Activated CD4-positive, alpha-beta T cell treated with anti-CD3 and anti-CD28 coated beads, Interleukin-2, amount 50 U/mL, for 16 hours (primary cell): ENCODE measurements around the gene NFATC2.
"Not testable (repeated sequence)": the region's sequence is repeated elsewhere in the genome, so short reads cannot be mapped to it uniquely, and the experiment has no call there.

Source experiments
- DNase-seq: peaks from one replicate; pipeline ENCODE4 v3.0.0-alpha.2; 2020

Gene NFATC2

DNA sequence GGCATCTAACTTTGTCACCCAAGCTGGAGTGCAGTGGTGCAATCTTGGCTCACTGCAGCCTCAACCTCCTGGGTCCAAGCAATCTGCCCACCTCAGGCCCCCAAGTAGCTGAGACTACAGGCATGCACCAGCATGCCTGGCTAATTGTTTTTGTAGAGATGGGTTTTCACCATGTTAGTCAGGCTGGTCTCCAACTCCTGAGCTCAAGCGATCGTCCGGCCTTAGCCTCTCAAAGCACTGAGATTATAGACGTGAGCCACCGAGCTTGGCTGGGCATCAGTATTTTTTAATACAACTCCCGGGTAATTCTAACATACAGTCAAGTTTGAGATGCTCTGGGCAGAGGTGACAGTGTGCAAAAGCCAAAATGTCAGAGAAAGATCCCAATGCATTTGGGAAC lies 73.5 kb downstream of the NFATC2 start:
- no peak for DNase-seq

- no peak for DNase-seq
Measured at GRCh38 chr20:51468636-51469035, 73.9 kb downstream of the NFATC2 start.

- DNase-seq: no peak
Measured at GRCh38 chr20:51467956-51468626, 74.4 kb downstream of the NFATC2 start.

DNA sequence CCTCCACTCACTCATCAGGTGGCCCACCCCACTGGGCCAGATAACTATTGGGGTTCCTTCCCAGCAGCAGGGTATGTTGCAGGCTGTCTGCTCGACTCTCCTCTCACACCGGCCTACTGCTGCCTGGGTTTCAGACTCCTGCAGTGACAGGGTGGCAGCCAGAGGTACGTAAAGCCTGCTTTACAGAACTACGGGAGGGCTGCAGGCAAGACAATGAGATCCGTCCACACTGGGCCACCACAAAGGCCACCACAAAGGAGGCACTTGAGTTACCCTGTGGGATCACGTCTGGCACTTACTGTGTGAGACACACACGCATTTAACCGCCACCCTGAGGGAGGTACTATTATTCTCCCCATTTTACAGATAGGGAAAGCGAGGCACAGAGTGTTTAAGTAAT lies 78.5 kb downstream of the NFATC2 start:
- no peak for DNase-seq

DNA sequence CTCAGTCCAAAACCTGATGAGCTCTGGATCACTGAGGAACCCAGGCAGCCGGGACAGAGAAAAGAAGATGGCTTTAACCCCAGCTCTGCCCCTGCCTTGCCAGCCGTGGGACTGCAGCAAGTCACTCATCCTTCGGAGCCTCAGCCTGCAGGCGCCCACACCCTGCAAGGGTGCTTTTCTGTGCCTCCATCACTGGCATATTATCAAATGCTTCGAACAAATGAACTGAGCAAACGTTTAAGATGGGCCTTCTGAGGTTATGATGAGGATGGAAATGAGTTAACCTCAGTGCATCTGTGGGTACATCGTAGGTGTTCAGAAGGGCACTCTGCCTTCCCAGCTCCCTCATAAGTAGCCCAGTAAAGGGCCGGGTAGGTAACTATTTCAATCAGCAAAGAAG lies 79.0 kb downstream of the NFATC2 start:
- DNase-seq: peak; percentile 28

- DNase-seq: no peak
Measured at GRCh38 chr20:51462566-51463276, 79.8 kb downstream of the NFATC2 start.

- DNase-seq: not testable (repeated sequence)
Measured at GRCh38 chr20:51461846-51462245, 80.7 kb downstream of the NFATC2 start.

GRCh38 chr20:51461306-51461705 lies 81.2 kb downstream of the NFATC2 start:
- DNase-seq: no peak

- DNase-seq: no peak
Measured at GRCh38 chr20:51460569-51461265, 81.8 kb downstream of the NFATC2 start.

- no peak for DNase-seq
Measured at GRCh38 chr20:51460163-51460562, 82.4 kb downstream of the NFATC2 start.

GRCh38 chr20:51458751-51459439 lies 83.6 kb downstream of the NFATC2 start:
- DNase-seq: no peak

DNA sequence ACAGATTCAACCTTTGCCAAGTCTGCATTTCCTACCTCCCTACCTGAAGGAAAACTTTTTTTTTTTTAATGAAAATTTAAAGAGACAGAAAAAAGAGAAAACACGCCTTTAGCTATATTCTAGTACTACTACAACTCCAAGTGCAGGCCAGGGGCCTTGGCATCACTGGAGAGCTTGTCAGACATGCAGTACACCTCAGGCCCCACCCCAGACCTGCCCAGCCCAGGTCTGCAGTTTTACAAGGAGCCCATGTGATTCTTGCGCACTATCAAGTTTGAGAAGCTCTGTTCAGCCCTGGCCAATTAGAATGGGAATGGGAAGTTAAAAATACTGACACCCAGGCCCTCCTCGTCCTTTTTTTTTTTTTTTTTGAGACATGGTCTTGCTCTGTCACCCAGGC lies 85.0 kb downstream of the NFATC2 start:
- DNase-seq: no peak

DNA sequence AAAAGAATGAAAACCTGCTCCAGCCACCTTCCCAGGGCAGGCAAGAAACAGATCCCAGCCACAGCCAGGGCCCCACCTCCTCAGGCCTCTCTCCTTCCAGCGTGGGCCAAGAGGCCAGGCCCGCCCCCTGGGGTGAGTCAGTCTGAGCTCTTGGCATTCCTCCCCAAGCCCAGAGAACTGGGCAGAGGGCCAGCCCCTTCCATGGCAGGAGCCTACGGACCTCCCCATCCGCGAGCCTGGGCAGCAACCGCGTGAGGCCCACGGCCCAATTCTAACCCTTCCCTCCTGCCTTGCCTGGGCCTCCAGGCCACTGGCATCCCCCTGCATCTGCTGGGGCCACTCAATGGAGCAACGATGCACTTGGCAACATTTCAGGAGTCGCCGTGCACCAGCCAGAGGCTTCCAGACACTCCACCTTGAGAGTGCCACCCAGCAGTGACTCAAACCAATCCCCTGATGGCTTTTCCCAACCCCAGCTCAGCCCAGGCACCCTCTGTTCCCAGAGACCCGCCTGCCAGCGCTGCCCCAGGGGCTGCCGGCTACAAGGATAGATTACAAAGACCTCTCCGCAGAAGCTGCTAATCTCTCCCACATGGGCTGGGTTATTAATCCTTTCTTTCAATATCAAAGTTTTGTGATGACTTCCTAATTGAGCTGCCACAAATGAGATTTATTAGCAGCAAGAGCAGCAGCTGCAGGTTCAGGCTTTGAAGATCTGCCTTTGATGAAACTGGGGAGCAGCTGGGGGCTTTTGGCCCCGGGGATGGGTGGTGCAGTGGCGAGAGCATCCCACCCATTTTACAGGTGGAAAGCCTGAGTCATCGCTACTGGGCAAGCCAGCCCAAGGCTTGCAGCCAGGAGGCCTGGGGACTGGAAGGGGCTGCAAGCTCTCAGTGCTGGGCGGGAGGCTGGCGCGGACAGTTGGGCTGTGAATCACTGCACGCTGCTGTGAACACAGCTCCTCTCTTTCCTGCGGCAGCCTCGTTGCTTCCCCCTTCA lies 85.7 kb downstream of the NFATC2 start:
- DNase-seq: no peak

GRCh38 chr20:51454250-51454865 lies 88.2 kb downstream of the NFATC2 start:
- DNase-seq: no peak

GRCh38 chr20:51452734-51453365 lies 89.7 kb downstream of the NFATC2 start:
- no peak for DNase-seq

DNA sequence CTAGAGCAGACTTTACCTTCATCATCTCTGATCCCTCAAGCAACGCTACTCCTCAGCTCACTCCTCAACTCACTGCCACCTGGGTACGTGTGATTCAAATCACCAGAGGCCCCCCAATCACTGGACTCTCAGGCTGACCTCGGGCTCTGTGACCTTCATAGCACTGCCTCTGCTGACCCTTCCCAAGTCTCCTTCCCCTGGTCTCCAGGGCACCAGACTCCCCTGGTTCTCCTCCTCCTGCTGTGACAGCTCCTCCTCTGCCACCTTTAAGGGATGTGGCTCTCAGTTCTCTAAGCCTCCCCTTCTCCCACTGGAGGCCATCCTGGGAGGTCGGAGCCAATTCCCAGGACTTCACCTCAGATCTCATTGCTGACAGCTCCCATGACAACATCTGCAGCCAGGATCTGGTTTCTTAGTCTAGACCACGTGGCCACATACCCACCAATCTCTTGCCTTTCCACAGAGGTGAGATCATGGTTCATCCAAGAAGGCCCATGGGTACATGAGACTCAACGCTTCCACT lies 90.4 kb downstream of the NFATC2 start:
- no peak for DNase-seq

DNA sequence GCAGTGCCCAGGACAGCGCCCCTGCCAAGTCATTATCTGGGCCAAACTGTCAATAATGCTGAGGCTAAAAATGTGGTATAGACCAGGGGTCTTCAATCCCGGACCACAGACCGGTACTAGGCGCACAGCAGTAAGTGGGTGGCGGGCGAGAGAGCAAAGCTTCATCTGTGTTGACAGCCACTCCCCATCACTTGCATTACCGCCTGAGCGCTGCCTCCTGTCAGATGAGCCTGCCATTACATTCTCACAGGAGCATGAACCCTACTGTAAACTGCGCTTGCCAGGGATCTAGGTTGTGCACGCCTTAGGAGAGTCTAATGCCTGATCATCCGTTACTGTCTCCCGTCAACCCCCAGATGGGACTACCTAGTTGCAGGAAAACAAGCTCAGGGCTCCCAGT lies 91.0 kb downstream of the NFATC2 start:
- no peak for DNase-seq

- DNase-seq: no peak
Measured at GRCh38 chr20:51450984-51451383, 91.5 kb downstream of the NFATC2 start.

DNA sequence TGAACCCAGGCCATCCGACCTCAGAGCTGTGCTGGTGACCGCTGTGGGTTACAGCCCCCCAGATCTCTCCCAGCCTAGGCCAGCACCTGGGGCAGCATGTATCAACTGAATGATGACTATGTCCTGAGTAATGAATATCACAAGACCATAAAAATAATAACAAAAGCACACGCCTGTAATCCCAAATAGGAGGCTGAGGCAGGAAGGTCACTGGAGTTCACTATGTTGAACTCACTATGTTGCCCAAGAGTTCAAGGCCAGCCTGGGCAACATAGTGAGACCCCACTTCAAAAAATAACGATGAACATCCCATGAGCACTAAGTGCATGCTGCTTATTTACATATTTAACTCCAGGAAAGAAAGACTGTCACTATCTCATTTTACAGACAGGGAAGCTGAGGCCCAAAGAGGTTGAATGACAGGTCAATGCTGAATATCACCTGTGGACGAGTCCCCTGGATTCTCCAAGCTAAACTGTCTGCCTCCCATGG lies 92.3 kb downstream of the NFATC2 start:
- DNase-seq: no peak

GRCh38 chr20:51449498-51450220 lies 92.9 kb downstream of the NFATC2 start:
- no peak for DNase-seq
